K562 (cell line): Measurements from ENCODE around the gene HSD17B2. TPM values are rescaled to one million over a fixed set of nuclear protein-coding genes. Genes with fewer than 3 reads are reported as not detected.

Source experiments
- ATAC-seq: fragments of 200-7000 bp; cut with Tn5 transposase; 3 replicates; pipeline ENCODE4 v1.9.1; 2020; ENCODE audit warnings: moderate library complexity
- BruUV-seq: library from RNA; stranded (reverse); fragments of 400-500 nt; replicated peaks from 2 replicates; lab custom pipeline; 2021; lab: Mats Ljungman, UMichigan
- CTCF ChIA-PET: fragments of 300-600 bp; formaldehyde crosslinking; extraction: SDS; loops from one replicate; lab custom pipeline; 2021; ENCODE audit warnings: low intra/inter-chr PET ratio; lab: Yijun Ruan, JAX
- POLR2A ChIA-PET: fragments of 300-600, 350-650 bp; sonication (Branson Sonifier 250); formaldehyde crosslinking; extraction: SDS; loops from one replicate; lab custom pipeline; 2021; ENCODE audit warnings: antibody characterized with exemption, inconsistent platforms; lab: Yijun Ruan, JAX
- DNase-seq, 4 experiments: peaks; one replicate each; pipeline versions ENCODE4 v3.0.0 to v3.0.0-alpha.2; 2011 to 2018; ENCODE audit warnings: low spot score in 3 of 4, mixed read lengths in 3 of 4; ENCODE audit errors: extremely low read depth in 1 of 4
- FAIRE-seq: peaks from 2 replicates; lab custom pipeline; 2011; peaks lifted over from hg19 to GRCh38; lab: Jason Lieb, UNC
- H2AFZ ChIP-seq: 2 replicates; pipeline ENCODE4 v1.6.0; 2011; ENCODE audit warnings: low read depth, low read length, control low read depth, inconsistent platforms
- H3K27ac ChIP-seq: fragments of 200-600 bp; 3 replicates; pipeline ENCODE4 v1.8.0; 2011; ENCODE audit warnings: low read depth, mild to moderate bottlenecking, control low read depth, inconsistent platforms, low read length, moderate library complexity, mixed read lengths; ENCODE audit errors: extremely low read depth
- H3K27me3 ChIP-seq, 2 experiments: fragments of 300-600 bp in 1 of 2; 2 replicates in 1 of 2; 3 replicates in 1 of 2; pipeline versions ENCODE4 v1.6.0 to v1.8.0; 2011; ENCODE audit warnings: inconsistent platforms in 2 of 2, low read length in 2 of 2, mild to moderate bottlenecking in 1 of 2, mixed read lengths in 1 of 2, moderate library complexity in 1 of 2; ENCODE audit not compliant: control insufficient read depth in 2 of 2, insufficient read depth in 2 of 2
- H3K36me3 ChIP-seq: fragments of 300-600 bp; 3 replicates; pipeline ENCODE4 v1.8.0; 2011; ENCODE audit warnings: mild to moderate bottlenecking, low read length, inconsistent platforms; ENCODE audit not compliant: control insufficient read depth, insufficient read depth
- H3K4me1 ChIP-seq, 2 experiments: fragments of 200-600 bp in 1 of 2; replicated peaks in 1 of 2; 2 replicates in 1 of 2; 3 replicates in 1 of 2; pipeline versions ENCODE4 v1.5.1 to v1.8.0; 2011; ENCODE audit warnings: inconsistent platforms in 2 of 2, low read length in 2 of 2, mild to moderate bottlenecking in 1 of 2, mixed read lengths in 1 of 2, moderate library complexity in 1 of 2; ENCODE audit not compliant: control insufficient read depth in 2 of 2, insufficient read depth in 2 of 2
- H3K4me2 ChIP-seq: 2 replicates; pipeline ENCODE4 v1.6.1; 2011; ENCODE audit warnings: low read length, control low read depth, inconsistent platforms, mixed read lengths; ENCODE audit not compliant: insufficient read depth
- H3K4me3 ChIP-seq: fragments of 200-600 bp; sonication (generic), shearing (Covaris generic); 2 replicates; pipeline ENCODE4 v1.5.1; 2016; ENCODE audit warnings: control low read depth, inconsistent platforms
- H3K79me2 ChIP-seq: fragments of 200-600 bp; 3 replicates; pipeline ENCODE4 v1.8.0; 2011; ENCODE audit warnings: low read length, inconsistent platforms; ENCODE audit not compliant: control insufficient read depth, insufficient read depth
- H3K9ac ChIP-seq, 2 experiments: 2 replicates each; pipeline versions ENCODE4 v1.6.0 to v1.6.1; 2011; ENCODE audit warnings: low read depth in 2 of 2, low read length in 2 of 2, control low read depth in 1 of 2, inconsistent platforms in 1 of 2, mild to moderate bottlenecking in 1 of 2, mixed read lengths in 1 of 2; ENCODE audit not compliant: insufficient read depth in 1 of 2
- H3K9me1 ChIP-seq: one replicate; pipeline ENCODE4 v1.6.0; 2011; ENCODE audit warnings: inconsistent platforms, mild to moderate bottlenecking, low read length, moderate library complexity; ENCODE audit not compliant: control insufficient read depth, insufficient read depth
- H3K9me3 ChIP-seq: replicated peaks from 2 replicates; pipeline ENCODE4 v1.5.1; 2011; ENCODE audit warnings: low read depth, low read length, inconsistent platforms; ENCODE audit not compliant: control insufficient read depth, insufficient read depth
- H4K20me1 ChIP-seq: replicated peaks from 2 replicates; pipeline ENCODE4 v1.6.1; 2011; ENCODE audit warnings: low read length, inconsistent platforms, mixed read lengths; ENCODE audit not compliant: control insufficient read depth, insufficient read depth
- CBFA2T3 ChIP-seq: fragments of 450-650 bp; IDR thresholded peaks from 2 replicates; pipeline ENCODE4 v1.6.1; 2017
- DIDO1 ChIP-seq: fragments of 450-650 bp; IDR thresholded peaks from 2 replicates; pipeline ENCODE4 v1.6.1; 2016; ENCODE audit warnings: low read depth, missing biosample characterization, missing genetic modification characterization
- DPF2 ChIP-seq: fragments of 450-650 bp; IDR thresholded peaks from 2 replicates; pipeline ENCODE4 v1.6.1; 2016
- PTRF ChIP-seq: fragments of 450-650 bp; IDR thresholded peaks from 2 replicates; pipeline ENCODE4 v1.6.1; 2016; ENCODE audit warnings: mild to moderate bottlenecking, missing genetic modification characterization, missing compliant biosample characterization
- ZNF586 ChIP-seq: fragments of 450-650 bp; formaldehyde crosslinking; conservative IDR thresholded peaks from 2 replicates; pipeline ENCODE4 v1.4.0; 2020; ENCODE audit warnings: mild to moderate bottlenecking, moderate library complexity
- ZSCAN32 ChIP-seq: fragments of 450-650 bp; formaldehyde crosslinking; IDR thresholded peaks from 2 replicates; pipeline ENCODE4 v1.4.0; 2020; ENCODE audit warnings: mild to moderate bottlenecking, moderate library complexity
- WGBS: fragments of 100-300 bp; shearing (Covaris generic); methylation state at CpG from one replicate; pipeline ENCODE4 v1.1.6; 2016; ENCODE audit warnings: low coverage, mixed read lengths; ENCODE audit not compliant: insufficient coverage; ENCODE audit errors: missing lambda C conversion rate; 5-methylcytosine and 5-hydroxymethylcytosine counted together
- in situ Hi-C: fragments of 300-500 bp; cut with MboI; formaldehyde crosslinking; loops from 4 replicates; pipeline ENCODE4 v1.15.0; 2018; ENCODE audit warnings: inconsistent platforms, mixed read lengths
- intact Hi-C: fragments of 100-400 bp; cut with micrococcal nuclease; formaldehyde crosslinking; loops from 2 replicates; pipeline ENCODE4 v1.14.2; 2022
- polyA plus RNA-seq, 8 experiments: library from polyadenylated mRNA; depleted of rRNA in 4 of 8; stranded (reverse) in 5 of 8; unstranded in 3 of 8; fragments of >200 nt; fragmentation: Nextera tagmentation in 2 of 8; fragmentation: Illumina TruSeq in 1 of 8; extraction: Ambion mirVana in 2 of 8; extraction: Trizol in 1 of 8; gene quantifications; 2 replicates each; pipeline versions ENCODE4 v1.2.1 to v1.2.3, GENCODE V29; 2011 to 2014; ENCODE audit warnings: inconsistent platforms in 1 of 8, missing spikeins in 1 of 8
- total RNA-seq, 7 experiments: library from RNA; depleted of rRNA in 6 of 7; stranded (reverse); fragments of >200 nt in 6 of 7; fragmentation: Illumina TruSeq in 2 of 7; extraction: Trizol in 2 of 7; gene quantifications; 2 replicates each; pipeline versions ENCODE4 v1.2.1 to v1.2.3, GENCODE V29; 2011 to 2021; ENCODE audit warnings: low replicate concordance in 1 of 7

HSD17B2 gene
- total and polyA plus RNA-seq, 9 of the 15 experiments (the other 6 are each of a cell fraction or from before 2014, with no cell fraction given): not detected

GRCh38 chr16:82137822-82138167 is 102.7 kb downstream of the HSD17B2 start:
- no peaks in the 10 kb centered on the region for H3K9me3 ChIP-seq
- peaks cover 12 to 30% of the 10 kb centered on the region in 2 experiments; a peak in 4 of 5 replicates for H3K4me1 ChIP-seq
- H3K4me2 ChIP-seq: peak overlapping the region; percentile 1; the same call in 1 of the 2 replicates
- CTCF ChIA-PET: no interaction called here
- H3K9me1 ChIP-seq: no peaks in the 10 kb centered on the region
- 19% methylated on average over 3 of the region's 3 CpGs for WGBS
- H3K79me2 ChIP-seq: no peaks in the 10 kb centered on the region
- no peak overlapping the region for H3K27ac ChIP-seq
- no peak overlapping the region for H3K9ac ChIP-seq
- H3K36me3 ChIP-seq: peaks cover 11% of the 10 kb centered on the region; the same call in 1 of the 3 replicates
- POLR2A ChIA-PET: interaction anchor here (0.7 to 1.5 kb wide), 5 partner anchors 15 to 508 kb away, joined by 3 read pairs; no protein-coding TSS in a partner anchor
- H3K27me3 ChIP-seq: no peaks in the 10 kb centered on the region
- H3K4me3 ChIP-seq: no peak overlapping the region
- intact Hi-C loops: no loop called here
- H4K20me1 ChIP-seq: no peaks in the 10 kb centered on the region
- no TSS peak for BruUV-seq
- no peak overlapping the region for H2AFZ ChIP-seq
- DNase-seq: peak in 2 of 4 experiments; percentile 36 to 48
- no peak for FAIRE-seq
- TF ChIP-seq CBFA2T3 (peak; percentile 38), DPF2 (0 out of 2 replicates have a peak, but pooled peaks have one; percentile 16), DIDO1 (tag) (no peak), ZSCAN32 (CRISPR knock-in tag) (no peak), ZNF586 (no peak), PTRF (no peak)
- in situ Hi-C loops: no loop called here
- peak; percentile 67 for ATAC-seq
